HUES64 (cell line): ENCODE data around the gene WBP1.

ENCODE experiments used
- H3K27ac ChIP-seq: 2 replicates; pipeline ENCODE4 v1.7.0; 2013; ENCODE audit warnings: low read depth, low read length, inconsistent platforms
- H3K27me3 ChIP-seq: 2 replicates; pipeline ENCODE4 v1.6.1; 2013; ENCODE audit warnings: mild to moderate bottlenecking, low read length; ENCODE audit not compliant: insufficient read depth
- H3K36me3 ChIP-seq: 2 replicates; pipeline ENCODE4 v1.6.1; 2013; ENCODE audit warnings: mild to moderate bottlenecking, low read length; ENCODE audit not compliant: insufficient read depth
- H3K4me1 ChIP-seq: 2 replicates; pipeline ENCODE4 v1.6.1; 2013; ENCODE audit warnings: mild to moderate bottlenecking, low read length, moderate library complexity; ENCODE audit not compliant: insufficient read depth
- H3K4me3 ChIP-seq: 2 replicates; pipeline ENCODE4 v1.5.1; 2013; ENCODE audit warnings: mild to moderate bottlenecking, low read length, moderate library complexity
- H3K9ac ChIP-seq: 2 replicates; pipeline ENCODE4 v1.6.1; 2013; ENCODE audit warnings: mild to moderate bottlenecking, low read depth, low read length
- H3K9me3 ChIP-seq: 2 replicates; pipeline ENCODE4 v1.6.1; 2013; ENCODE audit warnings: low read depth, low read length; ENCODE audit not compliant: insufficient read depth
- WGBS: fragments of 150-250, 120-280 bp; methylation state at CpG from one replicate; pipeline ENCODE4 v1.1.7; 2013; ENCODE audit warnings: missing lambda C conversion rate; 5-methylcytosine and 5-hydroxymethylcytosine counted together

WBP1 gene

DNA sequence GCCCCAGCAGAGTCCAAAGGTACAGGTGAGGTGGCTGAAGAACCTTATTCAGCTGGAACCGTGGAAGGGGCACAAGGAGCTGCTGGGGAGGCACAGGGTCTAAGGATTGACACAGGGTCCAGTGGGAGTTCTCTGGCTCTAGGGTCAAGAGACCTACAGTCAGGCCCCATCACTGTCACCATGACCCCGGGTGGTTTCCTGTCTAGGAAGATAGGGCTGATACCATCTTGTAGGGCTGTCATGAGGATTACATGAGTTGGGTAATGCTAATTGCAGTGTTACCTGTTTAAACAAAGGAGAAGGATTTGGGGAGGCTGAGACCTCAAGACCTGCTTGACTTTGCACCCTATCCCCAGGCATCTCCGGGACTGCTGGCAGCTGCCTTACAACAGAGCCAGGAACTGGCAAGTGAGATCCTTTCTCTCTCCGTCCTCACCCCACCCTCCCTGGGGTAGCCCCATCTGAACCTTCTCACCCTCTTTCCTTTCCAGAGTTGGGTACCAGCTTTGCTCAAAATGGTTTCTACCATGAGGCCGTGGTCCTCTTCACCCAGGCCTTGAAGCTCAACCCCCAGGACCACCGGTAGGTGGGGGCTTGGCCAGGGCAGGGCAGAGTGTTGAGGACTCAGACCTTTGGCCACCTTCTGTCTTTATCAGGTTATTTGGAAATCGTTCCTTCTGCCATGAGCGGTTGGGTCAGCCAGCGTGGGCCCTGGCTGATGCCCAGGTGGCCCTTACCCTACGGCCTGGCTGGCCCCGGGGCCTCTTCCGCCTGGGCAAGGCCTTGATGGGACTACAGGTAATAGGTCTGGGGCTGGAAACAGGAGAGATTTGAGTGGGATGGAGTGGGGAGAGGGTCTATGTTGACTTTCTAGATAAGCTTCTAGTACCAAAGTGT lies 33.7 kb downstream of the WBP1 start:
- H3K9me3 ChIP-seq: no peaks in the 10 kb centered on the region
- H3K27ac ChIP-seq: no peak overlapping the region
- no peak overlapping the region for H3K4me3 ChIP-seq
- no peaks in the 10 kb centered on the region for H3K4me1 ChIP-seq
- peaks cover 21% of the 10 kb centered on the region for H3K27me3 ChIP-seq
- H3K9ac ChIP-seq: no peak overlapping the region
- H3K36me3 ChIP-seq: peaks cover 48% of the 10 kb centered on the region
- WGBS: 95% methylated on average over 12 of the region's 12 CpGs

DNA sequence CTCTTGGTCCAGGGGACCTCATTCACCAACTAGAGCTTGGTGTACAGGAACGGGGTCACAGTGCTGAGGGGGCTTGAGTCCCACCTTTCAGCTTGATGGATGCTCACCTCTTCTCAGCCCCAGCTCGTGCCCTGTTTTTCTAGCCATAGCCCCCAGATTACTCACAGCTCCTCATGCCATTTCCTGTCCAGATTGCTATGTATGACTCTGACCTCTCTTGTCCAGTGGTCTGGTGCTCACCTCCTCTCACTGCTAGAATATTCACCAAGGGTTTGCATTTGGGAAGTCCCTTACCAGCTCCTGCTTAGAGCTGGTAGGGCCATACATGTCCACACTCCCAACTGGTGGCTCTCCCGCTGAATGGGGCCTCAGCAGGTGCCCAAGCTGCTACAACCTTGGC lies 35.3 kb downstream of the WBP1 start:
- H3K27me3 ChIP-seq: peaks cover 37% of the 10 kb centered on the region
- H3K4me1 ChIP-seq: no peaks in the 10 kb centered on the region
- H3K27ac ChIP-seq: no peak overlapping the region
- WGBS: 91% methylated on average over 3 of the region's 3 CpGs
- H3K9me3 ChIP-seq: no peaks in the 10 kb centered on the region
- H3K4me3 ChIP-seq: no peak overlapping the region
- H3K9ac ChIP-seq: no peak overlapping the region
- H3K36me3 ChIP-seq: peaks cover 45% of the 10 kb centered on the region

DNA sequence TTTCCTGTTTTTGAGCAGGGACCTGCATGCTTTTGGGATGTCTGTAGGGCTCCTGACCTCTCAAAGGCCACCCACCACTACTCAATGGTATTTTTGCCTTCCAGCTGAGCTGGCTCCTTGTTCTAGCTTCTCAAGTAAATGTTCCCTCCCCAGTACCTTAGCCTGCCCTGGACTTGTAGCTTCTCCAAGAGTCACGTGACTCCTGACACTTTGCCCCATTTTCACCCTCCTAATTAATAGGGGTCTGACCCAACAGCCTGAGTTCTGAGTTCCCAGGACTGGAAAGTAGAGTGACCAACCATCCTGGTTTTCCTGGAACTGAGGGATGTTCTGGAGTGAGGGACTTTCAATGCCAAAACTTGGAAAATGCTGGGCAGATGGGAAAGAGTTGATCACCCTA lies 37.2 kb downstream of the WBP1 start:
- Histone ChIP-seq H3K27me3 (peaks cover 56% of the 10 kb centered on the region), H3K4me1 (peaks cover 7% of the 10 kb centered on the region), H3K27ac (no peak overlapping the region), H3K9ac (no peak overlapping the region), H3K9me3 (no peaks in the 10 kb centered on the region), H3K36me3 (peaks cover 38% of the 10 kb centered on the region), H3K4me3 (no peak overlapping the region)
- 80% methylated on average over 1 of the region's 1 CpG for WGBS

DNA sequence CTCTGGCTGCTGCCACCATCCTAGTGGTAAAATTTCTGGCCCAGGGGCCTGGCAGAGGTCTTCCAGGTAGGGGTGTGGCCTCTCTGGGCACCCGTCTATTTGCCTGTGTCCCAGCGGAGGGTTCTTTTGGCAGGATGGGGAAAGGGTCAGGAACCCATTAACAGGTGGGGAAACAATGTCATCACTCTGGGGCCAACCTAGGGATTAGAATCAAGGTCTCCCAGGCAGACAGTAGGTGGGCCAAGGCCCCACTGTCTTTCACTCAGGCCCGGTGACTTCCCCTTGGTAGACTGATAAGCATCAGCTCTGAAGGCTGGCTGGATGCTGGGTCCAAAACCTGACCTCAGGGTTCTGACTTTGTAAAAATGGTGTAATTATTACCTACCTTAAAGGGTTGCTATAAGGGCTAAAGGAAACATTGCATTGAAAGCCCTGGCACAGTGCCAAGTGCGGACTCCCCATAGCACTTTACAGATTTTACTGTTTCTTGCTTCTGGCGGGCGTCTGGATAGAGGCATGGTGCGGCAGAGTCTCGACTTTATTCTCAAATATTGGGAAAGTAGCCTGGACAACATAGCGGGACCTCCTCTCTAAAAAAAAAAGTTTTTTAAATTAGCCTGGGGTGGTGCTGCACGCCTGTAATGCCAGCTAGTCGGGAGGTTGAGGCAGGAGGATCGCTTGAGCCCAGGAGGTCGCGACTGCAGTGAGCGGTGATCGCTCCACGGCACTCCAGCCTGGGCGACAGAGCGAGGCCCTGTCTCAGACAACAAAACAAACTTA lies 38.9 kb downstream of the WBP1 start:
- H3K27me3 ChIP-seq: peaks cover 74% of the 10 kb centered on the region
- no peaks in the 10 kb centered on the region for H3K9me3 ChIP-seq
- H3K27ac ChIP-seq: no peak overlapping the region
- H3K4me3 ChIP-seq: peak overlapping the region; percentile 46
- WGBS: 73% methylated on average over 19 of the region's 19 CpGs
- H3K36me3 ChIP-seq: peaks cover 21% of the 10 kb centered on the region
- H3K9ac ChIP-seq: no peak overlapping the region
- H3K4me1 ChIP-seq: peaks cover 15% of the 10 kb centered on the region

DNA sequence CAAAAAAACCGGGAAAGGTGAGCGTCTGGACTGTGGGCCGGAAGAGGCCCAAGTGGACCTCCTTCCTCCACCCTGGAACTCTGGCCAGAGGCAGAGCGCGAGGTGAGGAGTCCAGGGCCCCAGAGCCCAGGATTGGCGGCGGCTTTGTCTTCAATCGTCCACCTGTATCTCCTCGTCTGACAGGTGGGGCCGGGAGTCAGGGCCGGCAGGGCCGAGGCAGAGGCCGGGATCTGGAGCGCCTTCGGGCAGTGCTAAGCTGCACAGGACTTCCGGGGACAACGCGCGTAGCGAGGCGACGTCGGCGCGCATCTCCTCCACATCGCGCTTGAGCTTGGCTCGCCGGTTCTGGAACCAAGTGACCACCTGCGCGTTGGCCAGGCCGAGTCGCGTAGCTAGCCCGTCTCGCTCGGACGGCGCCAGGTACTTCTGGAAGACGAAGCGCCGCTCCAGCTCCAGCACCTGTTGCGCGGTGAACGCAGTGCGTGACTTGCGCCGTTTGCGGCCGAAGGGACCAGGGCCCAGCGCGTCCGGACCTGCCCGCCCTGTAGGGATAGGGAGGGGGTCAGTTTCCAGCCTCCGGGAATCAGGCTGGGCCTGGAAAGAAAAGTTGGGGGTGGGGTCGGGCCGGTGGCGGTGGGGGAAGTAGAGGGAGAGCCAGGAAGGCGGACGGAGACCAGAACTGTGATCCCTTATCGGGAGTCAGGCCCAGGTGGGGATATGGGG lies 39.7 kb downstream of the WBP1 start:
- Histone ChIP-seq H3K4me1 (peaks cover 15% of the 10 kb centered on the region), H3K27me3 (peaks cover 81% of the 10 kb centered on the region), H3K27ac (no peak overlapping the region), H3K36me3 (peaks cover 13% of the 10 kb centered on the region), H3K9me3 (no peaks in the 10 kb centered on the region), H3K4me3 (peak overlapping the region; percentile 46), H3K9ac (no peak overlapping the region; the same call in 1 of the 2 replicates)
- 3% methylated on average over 61 of the region's 61 CpGs for WGBS

DNA sequence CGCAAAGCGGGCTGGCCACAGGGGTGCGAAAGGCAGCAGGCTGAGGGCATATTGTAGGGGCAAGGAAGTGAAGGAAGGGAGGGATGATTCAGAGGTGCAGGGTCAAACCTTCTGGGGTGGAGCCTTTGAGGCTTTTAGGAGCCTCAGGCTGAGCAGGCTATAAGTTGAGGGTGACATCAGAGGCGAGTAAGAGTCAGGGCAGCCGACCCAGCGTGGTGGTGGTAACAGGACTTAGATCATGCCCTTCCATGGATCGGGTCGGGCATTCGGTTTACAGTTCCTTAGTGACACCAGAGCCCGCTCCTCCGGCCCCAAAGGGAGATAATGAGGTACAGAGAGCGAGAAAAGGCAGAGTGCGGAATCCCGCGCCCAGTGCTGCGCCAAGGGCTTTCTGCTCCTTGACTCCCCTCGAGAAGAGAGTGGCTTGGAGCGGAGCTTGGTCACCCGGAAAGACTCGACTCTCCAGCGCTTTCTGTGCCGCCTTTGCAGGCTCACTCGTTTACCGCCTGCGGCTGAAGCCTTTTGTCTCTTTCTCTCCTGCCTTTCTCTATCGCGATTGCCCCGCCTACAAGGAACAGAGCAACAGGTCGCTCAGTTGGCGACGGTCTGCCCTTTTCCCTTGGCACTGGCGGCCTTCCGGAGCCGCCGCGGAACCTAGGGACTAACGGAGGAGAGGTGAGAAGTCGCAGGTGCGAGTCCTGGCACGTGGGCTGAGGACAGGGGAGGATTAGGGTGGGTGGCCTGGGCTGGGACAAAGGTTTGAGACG lies 40.4 kb downstream of the WBP1 start:
- Histone ChIP-seq H3K27me3 (peaks cover 89% of the 10 kb centered on the region), H3K27ac (no peak overlapping the region), H3K4me1 (peaks cover 15% of the 10 kb centered on the region), H3K9ac (peak overlapping the region; percentile 22), H3K4me3 (peak overlapping the region; percentile 46), H3K36me3 (peaks cover 6% of the 10 kb centered on the region), H3K9me3 (no peaks in the 10 kb centered on the region)
- WGBS: 1% methylated on average over 41 of the region's 41 CpGs

DNA sequence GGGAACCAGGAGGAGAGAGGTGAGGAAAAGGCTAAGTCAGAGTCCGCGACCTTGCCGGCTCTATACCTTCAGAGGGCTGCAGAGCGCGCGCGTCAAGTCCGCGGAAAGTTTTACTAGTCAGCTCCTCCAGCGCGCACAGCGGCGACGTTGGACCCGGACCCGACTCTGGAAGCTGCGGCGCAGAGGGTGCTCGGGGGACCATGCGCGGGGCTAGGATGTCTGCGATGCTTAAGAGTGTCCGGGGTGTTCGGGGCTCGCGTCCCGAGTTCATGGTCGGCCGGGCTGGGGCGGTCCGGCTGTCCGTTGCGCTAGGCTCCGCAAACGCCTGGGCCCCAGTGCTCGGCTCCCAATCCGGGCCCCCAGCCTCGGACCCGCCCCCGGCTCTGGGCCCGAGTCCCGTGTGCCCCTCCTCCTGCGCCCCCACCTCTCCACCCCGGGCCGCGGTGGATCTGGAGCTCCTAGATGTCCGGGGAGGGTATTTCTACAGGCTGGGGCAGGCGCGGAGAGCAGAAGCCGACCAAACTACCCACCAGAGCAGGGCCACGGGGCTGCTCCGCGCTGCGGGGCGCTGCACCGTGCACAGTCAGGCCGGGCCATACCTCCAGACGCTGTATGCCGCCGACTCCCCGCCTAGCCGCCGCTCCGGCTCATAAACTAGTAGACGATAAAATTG lies 41.2 kb downstream of the WBP1 start, which contains the start of gene LBX2:
LBX2 (minus strand) TSS at position 337 of the 673 bp plus-strand sequence; CDS start at position 271, 66 bp downstream.
- 1% methylated on average over 65 of the region's 65 CpGs for WGBS
- Histone ChIP-seq H3K36me3 (no peaks in the 10 kb centered on the region), H3K9me3 (no peaks in the 10 kb centered on the region), H3K4me3 (peak within 1 kb of the TSS; percentile 46), H3K27me3 (peaks cover 96% of the 10 kb centered on the region), H3K4me1 (peaks cover 21% of the 10 kb centered on the region), H3K9ac (peak within 1 kb of the TSS; percentile 22), H3K27ac (no peak within 1 kb of the TSS)

DNA sequence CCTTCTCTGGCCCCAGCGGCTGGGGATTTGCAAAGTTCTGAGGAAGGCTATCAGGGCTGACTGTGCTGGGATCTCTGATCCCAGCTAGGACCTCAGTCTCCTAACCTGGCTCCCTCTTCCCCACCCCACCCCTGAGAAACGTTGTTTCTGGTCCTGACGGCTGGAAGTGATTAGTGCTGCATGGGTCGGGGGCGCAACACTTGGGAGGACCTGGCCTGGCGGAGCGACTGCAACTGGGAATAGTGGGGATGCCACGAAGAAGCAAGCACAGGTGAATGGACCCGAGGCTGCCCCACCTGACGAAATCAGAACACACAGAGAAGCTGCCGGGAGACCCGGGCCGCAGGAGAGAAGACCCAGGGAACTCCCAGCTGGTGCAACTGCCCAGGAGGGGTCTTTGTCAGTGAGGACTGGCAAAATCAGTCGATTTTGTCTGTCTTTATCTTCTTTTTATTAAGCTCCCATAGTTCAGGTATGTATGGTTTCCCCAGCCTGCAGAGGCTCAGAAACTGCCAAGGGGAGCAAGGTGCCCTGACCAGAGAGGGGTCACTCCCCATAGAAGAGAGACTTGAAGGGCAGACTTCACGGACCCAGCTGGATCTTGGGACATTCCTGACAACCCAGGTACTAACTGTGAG lies 41.8 kb downstream of the WBP1 start:
- Histone ChIP-seq H3K9me3 (no peaks in the 10 kb centered on the region), H3K36me3 (peaks cover 5% of the 10 kb centered on the region; the same call in 1 of the 2 replicates), H3K27ac (no peak overlapping the region), H3K4me3 (peak overlapping the region; percentile 46), H3K4me1 (peaks cover 21% of the 10 kb centered on the region), H3K9ac (no peak overlapping the region), H3K27me3 (peaks cover 100% of the 10 kb centered on the region)
- WGBS: 30% methylated on average over 15 of the region's 15 CpGs

DNA sequence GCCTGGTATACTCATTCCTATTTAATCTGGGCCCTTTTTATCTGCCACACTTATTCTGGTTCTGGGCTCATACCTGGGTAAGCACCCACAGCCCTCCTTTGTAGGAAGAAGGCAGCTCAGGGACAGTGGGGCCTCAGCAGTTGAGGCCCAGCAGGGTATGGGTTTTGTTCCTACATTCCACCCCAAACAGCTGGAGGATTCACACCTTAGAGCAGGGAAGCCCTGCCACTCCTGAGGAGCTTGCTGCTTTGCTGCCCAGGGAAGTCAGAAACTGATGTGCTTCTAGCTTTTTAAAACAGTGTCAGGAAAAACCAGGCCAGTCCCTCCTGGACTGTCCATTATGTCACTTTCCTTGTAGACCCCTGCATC lies 42.3 kb downstream of the WBP1 start:
- Histone ChIP-seq H3K27me3 (peaks cover 100% of the 10 kb centered on the region), H3K4me1 (peaks cover 21% of the 10 kb centered on the region), H3K9ac (no peak overlapping the region), H3K27ac (no peak overlapping the region), H3K4me3 (no peak overlapping the region), H3K9me3 (no peaks in the 10 kb centered on the region), H3K36me3 (peaks cover 10% of the 10 kb centered on the region)
